HFF-Myc (cell line): ENCODE measurements around the gene DNAJC3.
A peak's percentile ranks its signal among the peaks of the same experiment; 100 is the strongest.
"Not testable (repeated sequence)": the region's sequence is repeated elsewhere in the genome, so short reads cannot be mapped to it uniquely, and the experiment has no call there.

Experiments used
- DNase-seq: peaks from one replicate; pipeline ENCODE4 v3.0.0-alpha.2; 2011; ENCODE audit warnings: low read depth; ENCODE audit errors: extremely low read depth
- H3K4me3 ChIP-seq: replicated peaks from 2 replicates; pipeline ENCODE4 v1.5.1; 2011; ENCODE audit warnings: low read depth, mild to moderate bottlenecking, control low read depth, low read length
- TF ChIP-seq, protein P1 (sequence below): IDR thresholded peaks from 2 replicates; pipeline ENCODE4 v1.5.1; 2012; ENCODE audit warnings: mild to moderate bottlenecking, low read depth, low read length, control low read depth; ENCODE audit errors: missing control alignments

DNAJC3 gene

DNA sequence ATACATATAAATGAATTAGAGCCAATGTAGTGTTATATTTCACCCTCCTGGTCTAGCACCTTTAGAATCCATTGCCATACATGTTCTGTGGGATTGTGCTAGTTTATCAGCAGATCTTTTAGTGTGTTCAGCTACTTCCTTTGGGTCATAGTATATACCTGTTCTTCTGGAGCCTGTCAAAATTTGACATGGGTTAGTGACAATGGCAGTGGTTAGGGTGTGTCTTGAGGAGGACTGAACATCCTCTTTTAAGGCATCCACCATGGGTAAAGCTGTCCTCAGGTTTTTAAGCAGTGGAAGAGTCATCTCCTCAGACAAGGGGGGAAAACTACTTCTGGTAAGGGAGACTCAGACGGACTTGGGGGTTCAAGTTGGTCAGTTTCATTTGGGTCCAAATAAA lies 29.4 kb downstream of the DNAJC3 start:
- H3K4me3 ChIP-seq: no peak overlapping the region
- DNase-seq: no peak
- TF ChIP-seq, protein P1, sequence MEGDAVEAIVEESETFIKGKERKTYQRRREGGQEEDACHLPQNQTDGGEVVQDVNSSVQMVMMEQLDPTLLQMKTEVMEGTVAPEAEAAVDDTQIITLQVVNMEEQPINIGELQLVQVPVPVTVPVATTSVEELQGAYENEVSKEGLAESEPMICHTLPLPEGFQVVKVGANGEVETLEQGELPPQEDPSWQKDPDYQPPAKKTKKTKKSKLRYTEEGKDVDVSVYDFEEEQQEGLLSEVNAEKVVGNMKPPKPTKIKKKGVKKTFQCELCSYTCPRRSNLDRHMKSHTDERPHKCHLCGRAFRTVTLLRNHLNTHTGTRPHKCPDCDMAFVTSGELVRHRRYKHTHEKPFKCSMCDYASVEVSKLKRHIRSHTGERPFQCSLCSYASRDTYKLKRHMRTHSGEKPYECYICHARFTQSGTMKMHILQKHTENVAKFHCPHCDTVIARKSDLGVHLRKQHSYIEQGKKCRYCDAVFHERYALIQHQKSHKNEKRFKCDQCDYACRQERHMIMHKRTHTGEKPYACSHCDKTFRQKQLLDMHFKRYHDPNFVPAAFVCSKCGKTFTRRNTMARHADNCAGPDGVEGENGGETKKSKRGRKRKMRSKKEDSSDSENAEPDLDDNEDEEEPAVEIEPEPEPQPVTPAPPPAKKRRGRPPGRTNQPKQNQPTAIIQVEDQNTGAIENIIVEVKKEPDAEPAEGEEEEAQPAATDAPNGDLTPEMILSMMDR: no peak

DNA sequence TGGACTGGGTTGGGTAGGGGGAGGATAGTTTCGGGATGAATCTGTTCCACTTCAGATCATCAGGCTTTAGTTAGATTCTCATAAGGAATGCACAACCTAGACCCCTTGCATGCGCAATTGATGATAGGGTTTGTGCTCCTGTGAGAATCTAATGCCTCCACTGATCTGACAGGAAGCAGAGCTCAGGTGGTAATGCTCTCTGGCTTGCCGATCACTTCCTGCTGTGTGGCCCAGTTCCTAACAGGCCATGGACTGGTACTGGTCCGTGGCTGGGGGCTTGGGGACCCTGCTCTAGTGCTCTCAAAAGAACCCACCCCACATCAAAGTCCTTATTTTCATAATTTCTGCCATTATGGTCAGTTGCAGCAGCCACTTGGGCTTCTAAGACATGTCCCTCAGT lies 30.1 kb downstream of the DNAJC3 start:
- H3K4me3 ChIP-seq: no peak overlapping the region
- DNase-seq: no peak
- TF ChIP-seq, protein P1: no peak

DNA sequence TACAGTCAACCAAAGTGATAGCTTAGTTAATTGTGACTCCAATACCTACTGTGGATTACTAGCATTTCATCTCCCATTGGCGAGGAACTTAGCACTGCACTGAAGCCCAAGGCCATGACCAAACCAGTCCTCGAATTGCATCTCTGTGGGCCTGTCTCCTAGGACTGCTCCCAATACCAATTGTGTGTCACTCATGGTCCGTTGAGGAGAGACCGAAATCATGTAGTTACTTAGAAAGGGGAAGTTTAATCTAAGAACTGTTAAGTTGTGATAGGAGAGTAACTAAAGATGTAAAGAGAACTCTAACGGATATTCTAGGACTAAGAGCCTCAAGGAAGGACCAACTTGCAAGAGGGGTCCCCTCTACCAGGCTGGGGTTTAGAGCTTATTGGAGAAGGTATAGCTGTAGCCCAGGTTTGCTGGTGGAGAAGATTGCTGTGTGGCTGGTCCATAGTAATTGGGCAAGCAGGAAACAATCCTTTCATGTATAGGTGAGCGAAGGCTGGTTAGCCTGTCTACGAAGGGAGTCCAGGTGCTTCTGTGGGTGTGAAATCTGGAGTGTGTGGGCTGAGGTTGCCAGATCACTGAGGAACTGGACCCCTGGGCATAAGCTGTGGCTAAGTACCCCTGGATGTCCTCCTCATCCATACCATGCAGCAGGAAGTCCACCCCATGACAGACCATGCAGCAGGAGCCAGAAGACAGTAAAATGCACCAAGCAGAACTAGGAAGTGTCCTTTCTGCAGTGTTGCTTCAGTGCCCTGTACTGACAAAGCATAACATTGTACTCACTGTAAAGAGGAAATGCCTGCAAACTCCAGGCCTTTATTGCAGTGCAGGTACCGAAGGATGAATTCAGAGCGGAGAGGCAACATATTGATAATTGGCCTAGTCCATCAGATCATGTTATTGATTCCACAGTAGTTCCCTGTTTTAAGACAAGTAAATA lies 30.8 kb downstream of the DNAJC3 start:
- no peak overlapping the region for H3K4me3 ChIP-seq
- no peak for DNase-seq
- TF ChIP-seq, protein P1: no peak

DNA sequence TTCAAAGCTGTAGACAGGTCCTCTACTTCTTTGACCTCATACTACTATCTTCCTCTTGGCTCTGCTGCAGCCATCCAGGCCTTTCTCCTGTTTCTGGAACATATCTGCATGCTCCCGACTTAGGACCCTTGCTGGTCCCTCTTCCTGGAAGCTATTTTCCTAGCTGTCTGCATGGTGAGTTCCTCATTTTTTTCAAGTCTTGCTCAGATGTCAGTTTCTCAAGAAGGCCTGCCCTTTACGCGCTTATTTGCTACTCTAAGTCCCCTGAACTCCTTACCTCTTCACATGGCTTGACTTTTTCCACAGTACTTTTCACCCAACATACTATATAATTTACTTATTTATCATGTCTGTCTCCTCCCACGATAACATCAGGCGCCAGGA lies 31.4 kb downstream of the DNAJC3 start:
- DNase-seq: no peak
- TF ChIP-seq, protein P1: no peak
- no peak overlapping the region for H3K4me3 ChIP-seq

DNA sequence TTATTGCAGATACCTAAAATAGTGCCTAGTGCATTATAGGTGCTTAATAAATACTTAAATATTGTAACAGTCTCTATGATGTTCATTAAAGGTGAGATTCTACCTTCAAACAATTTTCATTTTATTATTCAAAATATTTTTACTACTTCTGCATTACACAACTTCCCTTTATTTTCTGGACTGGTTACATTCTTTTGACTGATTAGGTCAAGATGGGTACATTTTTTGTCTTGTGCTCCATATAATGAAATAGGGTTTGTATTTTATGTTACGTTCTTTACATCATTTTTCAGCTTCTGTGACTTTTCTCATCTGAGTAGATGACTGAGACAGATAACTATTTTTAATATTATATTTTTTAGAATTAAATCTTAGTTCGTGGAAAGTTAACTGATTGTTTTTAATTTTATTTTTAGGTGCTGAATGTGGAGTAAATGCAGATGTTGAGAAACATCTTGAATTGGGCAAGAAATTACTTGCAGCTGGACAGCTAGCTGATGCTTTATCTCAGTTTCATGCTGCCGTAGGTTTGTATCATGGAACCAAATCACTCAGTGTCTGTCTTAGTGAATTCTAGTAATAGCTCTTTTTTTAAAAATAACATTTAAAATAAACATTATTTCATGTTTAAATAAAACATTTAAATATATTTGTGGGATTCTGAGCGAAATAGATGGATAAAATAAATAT lies 32.0 kb downstream of the DNAJC3 start:
- no peak overlapping the region for H3K4me3 ChIP-seq
- no peak for DNase-seq
- TF ChIP-seq, protein P1: no peak

DNA sequence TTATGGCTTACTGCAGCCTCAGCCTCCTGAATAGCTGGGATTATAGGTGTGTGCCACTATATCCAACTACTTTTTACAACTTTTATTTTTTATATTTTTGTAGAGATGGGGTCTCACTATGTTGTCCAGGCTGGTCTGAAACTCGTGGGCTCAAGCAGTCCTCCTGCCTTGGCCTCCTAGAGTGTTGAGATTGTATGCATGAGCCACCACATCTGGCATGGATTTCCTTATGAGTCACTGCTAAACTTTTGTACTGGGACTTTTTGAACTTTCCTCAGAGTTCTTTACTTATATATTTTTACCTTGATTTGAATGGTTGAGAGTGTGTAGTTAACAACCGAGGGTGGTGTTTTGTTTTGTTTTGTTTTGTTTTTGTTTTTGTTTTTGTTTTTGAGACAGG lies 33.4 kb downstream of the DNAJC3 start:
- TF ChIP-seq, protein P1: no peak
- no peak overlapping the region for H3K4me3 ChIP-seq
- peak; percentile 70 for DNase-seq

DNA sequence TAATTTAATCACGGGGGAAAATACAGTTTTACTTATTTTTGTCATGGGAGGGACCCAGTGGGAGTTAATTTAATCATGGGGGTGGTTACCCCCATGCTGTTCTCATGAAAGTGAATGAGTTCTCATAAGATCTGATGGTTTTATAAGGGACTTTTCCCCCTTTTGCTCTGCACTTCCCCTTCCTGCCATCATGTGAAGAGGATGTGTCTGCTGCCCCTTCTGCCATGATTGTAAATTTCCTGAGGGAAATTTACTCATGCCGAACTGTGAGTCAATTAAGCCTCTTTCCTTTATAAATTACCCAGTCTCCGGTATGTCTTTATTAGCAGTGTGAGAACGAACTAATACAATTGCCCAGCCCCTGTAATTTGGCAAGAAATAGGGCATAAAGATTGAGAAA lies 35.9 kb downstream of the DNAJC3 start:
- not testable (repeated sequence) for H3K4me3 ChIP-seq, DNase-seq
